ENCODE results near the gene MBD4. TPM values are rescaled to one million over a fixed set of nuclear protein-coding genes. Genes with fewer than 3 reads are reported as not detected.

The MBD4 gene
- total RNA-seq, 1 experiment from 2014 or later: 36.9 TPM

- no peak for TF ChIP-seq AFF4 (CRISPR knock-in tag; IDR thresholded peaks at IDR 0.05; ENCODE audit: borderline replicate concordance)
- TF ChIP-seq ERG (CRISPR knock-in tag; IDR thresholded peaks at IDR 0.05): no peak
Observed at GRCh38 chr3:129409541-129409940, 30.2 kb downstream of the MBD4 start (continued).

GRCh38 chr3:129404610-129405009, 35.1 kb downstream of the MBD4 start:
- H3K36me3 Mint-ChIP-seq: no peaks in the 10 kb centered on the region
- no peak overlapping the region for H3K4me3 Mint-ChIP-seq
- DNase-seq (ENCODE audit: low spot score) (no peak), ATAC-seq (no peak)
- CTCF ChIA-PET: interaction anchor here (0.7 to 1.4 kb wide), 5 partner anchors 12 to 189 kb away, joined by 3 to 5 read pairs (median 3); no protein-coding TSS in a partner anchor
- H3K9me3 Mint-ChIP-seq: no peaks in the 10 kb centered on the region
- POLR2A ChIA-PET: no interaction called here
- no peaks in the 10 kb centered on the region; the same call in 1 of the 2 replicates for H3K27me3 Mint-ChIP-seq (ENCODE audit: low read depth)
- H3K27ac Mint-ChIP-seq: no peak overlapping the region
- H3K4me1 Mint-ChIP-seq: no peaks in the 10 kb centered on the region
- TF ChIP-seq E2F5 (CRISPR knock-in tag; IDR thresholded peaks at IDR 0.05) (no peak), MAX (CRISPR knock-in tag; IDR thresholded peaks at IDR 0.05) (no peak), JUN (CRISPR knock-in tag; IDR thresholded peaks at IDR 0.05) (no peak), PRDM15 (CRISPR knock-in tag; IDR thresholded peaks at IDR 0.05) (no peak), ZNF396 (CRISPR knock-in tag; IDR thresholded peaks at IDR 0.05; ENCODE audit: borderline replicate concordance) (no peak), SOX15 (CRISPR knock-in tag; IDR thresholded peaks at IDR 0.05) (no peak), IRF2 (CRISPR knock-in tag; IDR thresholded peaks at IDR 0.05; ENCODE audit: borderline replicate concordance, low read depth) (no peak), FOXK1 (CRISPR knock-in tag; IDR thresholded peaks at IDR 0.05) (no peak), SP1 (CRISPR knock-in tag; conservative IDR thresholded peaks at IDR 0.05) (no peak), ZNF263 (CRISPR knock-in tag; IDR thresholded peaks at IDR 0.05; ENCODE audit: low read depth) (no peak), TCF7 (CRISPR knock-in tag; IDR thresholded peaks at IDR 0.05; ENCODE audit: low read depth) (no peak), ESRRA (CRISPR knock-in tag; IDR thresholded peaks at IDR 0.05; ENCODE audit: borderline replicate concordance) (no peak), ZBTB43 (CRISPR knock-in tag; IDR thresholded peaks at IDR 0.05) (no peak), STAT6 (CRISPR knock-in tag; conservative IDR thresholded peaks at IDR 0.05; ENCODE audit: low read depth) (no peak), IRF1 (CRISPR knock-in tag; IDR thresholded peaks at IDR 0.05) (no peak), KAT7 (CRISPR knock-in tag; IDR thresholded peaks at IDR 0.05; ENCODE audit: borderline replicate concordance) (no peak), ERG (CRISPR knock-in tag; IDR thresholded peaks at IDR 0.05) (no peak)
